Stimulated activated CD8-positive, alpha-beta memory T cell treated with anti-CD3 and anti-CD28 coated beads, Interleukin-2, amount 100 ng/mL, for 48 hours (primary cell): ENCODE results near the gene NDC1.

ENCODE experiments used
- DNase-seq, 2 donors: peaks; one replicate each; pipeline ENCODE4 v3.0.0-alpha.2; 2020; ENCODE audit warnings: low read depth in 2 of 2

NDC1 gene

DNA sequence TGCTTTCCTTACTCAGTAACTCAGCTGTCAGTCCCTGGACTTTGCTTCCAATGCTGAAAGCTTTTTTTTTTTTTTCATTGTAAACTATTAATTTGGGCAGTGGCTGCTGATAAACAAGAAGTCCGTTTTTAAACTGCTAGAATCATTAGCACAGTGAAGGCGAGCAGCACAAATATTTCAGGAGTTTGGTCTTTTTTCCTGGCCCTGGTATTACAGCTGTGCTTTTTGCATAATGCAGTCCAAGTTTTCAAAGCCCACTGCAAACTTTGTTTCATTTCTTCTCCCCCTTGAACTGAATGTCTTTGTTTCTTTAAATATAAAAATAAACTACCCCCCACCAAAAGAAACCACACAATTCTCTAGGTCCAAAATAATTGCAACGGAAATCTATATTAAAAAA lies 105.7 kb downstream of the NDC1 start:
- DNase-seq = no peak

DNA sequence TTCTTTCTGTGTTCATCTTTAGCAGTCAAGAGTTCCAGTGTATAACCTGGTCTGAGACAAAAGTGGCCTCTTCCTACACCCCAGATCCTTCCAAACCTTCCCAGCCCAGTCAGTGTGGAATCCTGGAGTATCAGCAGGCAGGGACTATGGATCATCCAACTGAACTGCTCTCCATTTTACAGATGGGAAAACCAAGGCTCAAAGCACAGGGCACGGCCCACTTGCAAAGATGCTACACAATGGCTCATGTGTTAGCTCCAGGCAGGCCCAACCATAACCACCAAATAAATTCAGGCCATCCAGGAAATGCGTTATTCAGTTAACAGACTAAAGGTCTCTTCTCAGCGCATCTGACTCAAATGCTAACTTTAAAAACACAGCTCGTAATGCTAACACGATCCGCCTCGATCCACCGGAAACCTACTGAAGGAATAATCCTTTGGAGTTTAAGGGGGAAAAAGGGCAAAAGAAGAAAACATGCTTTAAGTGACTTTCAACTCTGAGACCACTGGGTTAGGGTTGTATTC lies 106.3 kb downstream of the NDC1 start:
- DNase-seq = no peak

DNA sequence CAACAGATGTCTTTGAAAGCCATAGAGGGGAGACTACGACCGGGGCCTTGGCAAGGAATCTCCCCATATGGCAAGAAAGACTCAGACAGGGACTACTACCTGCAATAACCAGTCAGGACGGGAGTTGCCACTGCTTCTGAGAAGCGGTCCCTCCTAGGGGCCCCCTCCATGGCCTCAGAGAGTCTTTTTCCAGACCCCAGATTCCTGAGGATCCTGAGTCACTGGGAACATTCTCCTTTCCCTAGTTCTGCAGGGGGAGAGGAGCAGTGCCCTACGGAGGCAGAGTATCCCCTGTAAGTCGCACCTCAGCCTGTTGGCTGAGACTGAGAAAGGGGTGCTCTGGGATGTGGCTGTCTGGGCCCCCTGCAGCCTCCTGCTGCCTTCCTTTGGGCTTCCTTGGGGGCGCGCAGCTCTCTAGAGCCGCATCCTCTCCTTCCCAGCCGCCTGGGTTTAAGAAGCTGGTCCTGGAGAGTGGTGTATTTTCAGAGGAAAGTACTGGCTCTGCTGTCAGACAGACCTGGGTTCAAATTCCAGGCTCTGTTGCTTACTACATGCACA lies 107.0 kb downstream of the NDC1 start:
- no peak for DNase-seq

DNA sequence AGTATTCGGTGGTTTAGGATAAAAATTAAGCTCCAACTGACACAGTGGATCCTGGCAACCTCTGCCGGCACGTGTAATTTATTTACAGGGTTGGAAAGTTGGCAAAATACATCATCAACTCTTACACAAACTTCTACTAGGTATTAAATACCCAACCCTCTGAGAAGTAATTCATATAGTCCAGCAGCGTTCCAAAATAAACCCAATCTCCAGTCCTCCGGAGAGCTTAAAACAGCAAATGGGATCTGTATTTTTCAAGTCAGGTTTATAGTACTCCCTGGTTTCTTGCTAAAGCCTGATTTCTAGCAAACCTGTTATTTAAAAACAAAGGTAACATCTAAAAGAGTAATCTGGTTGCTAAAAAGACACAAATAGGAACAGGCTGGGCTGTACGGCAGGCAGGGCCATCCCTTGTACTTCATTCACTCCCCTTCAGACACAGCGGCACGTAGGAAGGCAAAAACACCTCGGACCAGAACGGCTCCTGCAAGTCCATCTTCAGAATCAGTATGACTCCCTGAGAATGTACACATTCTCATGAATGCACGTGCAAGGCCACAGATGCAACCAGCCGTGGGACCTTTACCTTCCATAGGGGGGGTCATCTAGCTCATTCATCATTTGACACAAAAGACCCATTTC lies 107.8 kb downstream of the NDC1 start:
- no peak for DNase-seq

DNA sequence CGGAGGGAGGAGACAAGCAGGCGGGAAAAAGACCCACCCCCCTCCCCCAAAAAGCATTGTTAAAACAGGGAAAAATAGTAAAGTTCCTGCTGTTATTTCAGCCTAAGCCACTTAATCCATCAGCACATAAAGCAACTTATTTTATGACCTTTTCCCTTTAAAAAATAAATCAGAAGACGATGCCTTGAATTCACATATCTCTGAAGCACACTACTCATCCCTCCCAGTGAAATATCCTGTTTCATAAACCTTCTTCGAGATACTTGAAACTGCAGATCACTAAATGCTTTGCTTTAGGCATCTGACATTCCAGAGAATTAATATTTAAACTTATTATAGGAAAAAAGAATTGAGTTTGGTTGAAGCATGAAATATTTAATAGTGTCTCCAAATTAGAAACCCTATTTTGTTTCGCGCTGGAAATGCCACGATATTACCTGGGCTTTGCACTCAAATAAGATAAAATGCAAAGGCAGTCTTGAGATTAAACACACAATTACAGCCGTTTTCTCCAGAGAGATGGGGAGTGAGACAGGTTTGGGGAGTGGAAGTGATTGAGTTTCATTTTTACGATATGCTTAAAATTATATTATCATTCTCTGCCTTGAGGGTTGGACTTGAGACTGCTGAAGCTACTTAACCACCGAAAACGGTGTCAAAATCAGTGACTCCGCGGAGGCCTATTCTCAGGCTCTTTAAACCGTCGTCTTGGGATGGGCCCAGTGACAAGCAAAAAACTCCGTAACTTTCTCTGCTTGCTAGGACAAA lies 108.5 kb downstream of the NDC1 start:
- no peak for DNase-seq

DNA sequence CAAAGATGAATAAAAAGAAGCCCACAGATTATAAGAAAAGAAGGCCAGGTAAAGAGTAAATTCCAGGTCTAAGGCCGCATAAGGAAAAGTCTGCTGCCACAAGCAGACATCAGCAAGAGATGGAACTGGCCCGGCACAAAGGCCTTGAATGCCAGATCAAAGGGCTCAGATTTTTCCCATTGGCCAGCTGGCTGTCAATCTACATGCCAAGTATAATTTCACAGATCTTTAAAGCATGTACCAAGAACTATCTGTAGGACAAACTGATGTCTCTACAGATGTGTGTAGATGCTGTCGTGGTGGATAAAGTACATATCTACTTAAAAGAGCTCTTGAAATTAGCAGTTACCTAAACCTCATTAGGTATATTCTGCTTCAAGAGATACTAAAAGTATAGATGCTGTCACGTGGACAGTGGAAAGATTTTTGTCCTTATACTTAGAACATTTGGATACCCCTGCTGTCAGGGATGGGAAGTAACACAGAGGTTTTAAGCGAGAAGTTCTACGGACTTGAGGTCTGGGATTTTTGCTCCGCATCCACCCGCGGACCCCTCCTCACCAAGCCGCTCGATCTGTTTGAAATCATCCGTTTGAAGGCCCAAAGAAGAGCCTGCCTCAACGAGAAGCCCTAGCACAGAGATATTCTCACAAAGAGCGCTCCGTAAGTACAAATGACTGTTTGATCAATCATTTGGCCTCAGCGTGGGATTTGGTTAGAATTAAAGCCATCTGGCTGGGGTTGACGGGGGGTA lies 109.2 kb downstream of the NDC1 start:
- no peak for DNase-seq

DNA sequence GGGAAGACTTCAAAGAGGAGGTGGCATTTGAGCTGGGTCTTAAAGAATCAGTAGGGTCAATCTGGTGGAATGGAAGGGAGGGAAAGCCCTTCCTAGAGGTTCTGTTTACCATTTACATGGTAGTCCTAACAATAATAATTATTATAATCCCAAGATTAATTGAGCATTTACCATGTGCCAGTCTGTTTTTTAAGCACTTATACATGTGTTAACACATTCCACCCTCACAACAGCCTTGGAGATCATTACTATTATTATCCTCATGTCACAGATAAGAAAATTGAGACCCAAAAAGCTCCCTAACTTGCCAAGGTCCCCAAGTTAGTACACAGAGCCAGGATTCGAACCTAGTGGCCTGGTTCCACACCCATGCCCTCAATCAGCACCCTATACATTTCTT lies 109.9 kb downstream of the NDC1 start:
- no peak for DNase-seq

DNA sequence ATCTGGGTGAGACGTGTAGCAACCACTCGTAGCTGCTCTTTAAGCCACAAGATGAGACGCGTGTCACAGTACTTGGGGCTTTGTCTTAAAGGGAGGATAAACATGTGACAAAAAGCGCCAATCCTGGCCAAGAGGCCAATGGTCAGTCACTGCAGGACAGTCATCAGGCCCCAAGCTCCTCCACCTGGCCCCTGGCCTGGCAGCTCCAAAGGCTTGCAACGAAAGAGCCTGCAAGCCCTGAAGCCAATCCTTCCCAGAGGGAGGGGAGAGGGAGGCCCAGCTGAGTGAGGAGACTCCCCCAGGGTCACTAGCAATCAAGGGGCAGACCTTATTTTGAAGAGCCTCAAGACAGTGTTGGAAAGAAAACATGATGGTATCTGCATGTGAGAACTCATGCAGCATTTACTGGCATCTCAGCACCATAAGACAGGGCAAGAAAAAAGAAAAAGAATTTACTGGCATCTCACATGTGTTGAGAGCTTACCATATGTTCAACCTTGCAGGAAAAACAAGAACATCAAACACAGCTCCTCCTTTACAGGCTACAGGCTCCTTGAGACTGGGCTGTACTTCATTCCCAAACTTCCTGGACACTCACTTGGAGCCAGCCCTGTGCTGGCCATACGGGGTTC lies 110.5 kb downstream of the NDC1 start:
- no peak for DNase-seq

DNA sequence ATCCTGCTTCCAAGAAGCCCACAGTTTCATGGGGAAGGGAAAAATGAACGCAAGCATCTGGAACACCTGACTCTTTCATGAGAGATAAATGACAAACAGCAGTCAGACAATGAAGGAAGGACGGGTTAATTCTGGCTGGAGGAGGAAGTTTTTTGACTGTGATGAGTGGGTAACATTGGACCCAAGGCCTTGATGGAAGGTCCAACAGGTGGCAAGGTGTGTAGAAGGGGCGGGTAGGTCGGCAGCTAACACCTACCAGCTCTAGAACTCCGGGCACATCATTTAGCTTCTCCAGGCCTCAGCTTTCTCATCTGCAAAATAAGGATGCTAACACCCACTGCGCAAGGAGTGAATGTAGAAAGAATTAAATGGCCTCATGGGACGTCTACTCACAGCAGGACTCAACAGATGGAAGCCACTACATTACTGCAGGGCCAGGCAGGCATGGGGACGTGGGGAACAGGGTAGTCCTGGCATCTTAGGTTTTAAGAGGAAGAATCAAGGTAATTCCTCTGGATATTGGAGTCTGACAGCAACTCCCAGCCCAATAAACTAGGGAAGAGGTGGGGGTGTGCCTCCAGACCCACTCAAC lies 112.0 kb downstream of the NDC1 start:
- DNase-seq = no peak

DNA sequence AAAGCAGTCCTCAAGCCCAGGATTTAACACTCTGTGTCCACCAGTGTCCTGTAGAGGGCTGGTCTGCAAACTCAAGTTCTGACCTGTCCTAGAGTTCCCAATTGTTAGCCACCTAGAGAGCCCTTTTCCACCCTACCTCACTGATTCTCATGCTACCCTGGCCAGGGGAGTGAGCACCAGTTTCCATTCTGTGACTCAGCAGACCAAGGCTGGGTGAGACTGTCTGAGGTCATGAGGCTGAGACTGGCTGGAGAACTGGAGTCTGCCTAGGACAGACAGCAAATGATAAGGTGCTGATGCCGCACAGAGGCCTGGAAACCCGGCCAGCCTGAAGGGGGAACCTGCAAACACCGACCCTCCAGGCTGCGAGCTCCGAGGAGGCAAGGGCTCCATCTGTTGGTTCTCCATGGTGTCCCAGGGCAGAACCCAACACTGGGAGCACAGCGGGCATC lies 112.8 kb downstream of the NDC1 start:
- no peak for DNase-seq

DNA sequence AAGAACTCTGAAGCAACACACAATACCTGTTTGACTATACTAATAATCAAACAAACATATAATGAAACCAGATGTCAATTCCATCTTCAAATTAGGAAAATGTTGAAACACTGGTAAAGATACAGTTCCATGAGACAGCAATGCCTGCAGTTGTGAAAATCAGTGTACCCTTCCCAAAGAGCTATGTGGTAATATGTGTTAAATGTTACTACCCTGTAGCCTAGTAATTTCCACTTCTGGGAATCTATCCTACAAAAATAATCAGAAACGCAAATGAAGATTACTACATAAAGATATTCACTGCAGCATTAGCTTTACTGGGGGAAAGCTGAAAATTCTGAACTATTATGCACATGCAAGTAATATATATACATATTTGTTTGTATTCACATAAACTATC lies 116.1 kb downstream of the NDC1 start:
- no peak for DNase-seq

DNA sequence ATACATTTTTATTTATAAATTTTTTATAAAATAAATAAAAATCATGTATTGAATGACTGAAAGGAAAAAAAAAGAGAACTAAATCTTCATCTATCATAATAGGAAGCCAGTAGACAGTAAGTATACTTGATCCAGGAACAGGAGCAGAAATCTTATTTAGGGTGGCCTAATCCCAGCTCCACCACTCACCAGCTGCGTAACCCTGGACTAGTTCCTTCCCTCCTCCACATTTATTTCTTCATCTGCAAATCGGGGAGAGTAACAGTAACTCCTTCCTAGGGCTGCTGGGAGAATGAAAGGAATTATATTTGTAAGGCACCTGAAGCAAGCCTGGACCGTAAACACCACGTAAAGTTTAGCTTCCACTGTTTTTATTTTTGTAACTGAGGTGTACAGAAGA lies 117.0 kb downstream of the NDC1 start:
- DNase-seq = no peak

DNA sequence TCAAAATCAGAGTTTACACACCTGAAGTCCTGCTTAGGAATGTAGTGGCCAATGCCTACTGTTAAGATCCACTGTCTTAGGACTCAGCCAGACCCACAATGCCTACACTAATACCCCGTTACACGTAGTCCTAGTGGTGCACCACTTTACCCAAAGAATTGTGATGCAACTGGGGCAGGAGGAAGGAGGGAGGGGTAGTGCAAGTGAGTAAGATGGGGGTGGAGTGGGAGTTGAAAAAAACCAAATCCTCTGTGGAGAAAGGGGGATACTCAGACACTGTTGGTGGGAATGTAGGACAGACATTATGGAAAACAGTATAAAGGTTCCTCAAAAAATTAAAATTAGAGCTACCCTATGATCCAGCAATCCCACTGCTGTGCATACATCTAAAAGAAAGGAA lies 118.6 kb downstream of the NDC1 start:
- DNase-seq = no peak

DNA sequence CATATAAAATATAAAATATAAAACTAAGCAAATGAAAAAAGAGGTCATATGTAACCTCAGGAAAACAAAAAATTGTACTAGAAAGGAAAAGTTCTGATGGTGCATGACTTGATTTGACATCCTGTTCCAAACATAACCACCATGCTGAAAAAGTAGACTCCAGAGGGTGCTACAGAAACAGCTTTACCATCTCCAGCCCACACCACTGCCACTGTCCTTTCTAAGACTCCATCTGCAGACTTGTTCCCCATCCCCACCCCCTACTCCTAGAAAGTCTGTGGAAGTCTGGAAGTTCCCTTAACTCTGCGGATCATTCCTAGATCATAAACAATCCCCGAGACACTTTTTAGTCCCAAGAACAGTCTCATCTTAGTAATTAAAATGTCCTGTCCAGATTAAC lies 119.7 kb downstream of the NDC1 start:
- DNase-seq = no peak

DNA sequence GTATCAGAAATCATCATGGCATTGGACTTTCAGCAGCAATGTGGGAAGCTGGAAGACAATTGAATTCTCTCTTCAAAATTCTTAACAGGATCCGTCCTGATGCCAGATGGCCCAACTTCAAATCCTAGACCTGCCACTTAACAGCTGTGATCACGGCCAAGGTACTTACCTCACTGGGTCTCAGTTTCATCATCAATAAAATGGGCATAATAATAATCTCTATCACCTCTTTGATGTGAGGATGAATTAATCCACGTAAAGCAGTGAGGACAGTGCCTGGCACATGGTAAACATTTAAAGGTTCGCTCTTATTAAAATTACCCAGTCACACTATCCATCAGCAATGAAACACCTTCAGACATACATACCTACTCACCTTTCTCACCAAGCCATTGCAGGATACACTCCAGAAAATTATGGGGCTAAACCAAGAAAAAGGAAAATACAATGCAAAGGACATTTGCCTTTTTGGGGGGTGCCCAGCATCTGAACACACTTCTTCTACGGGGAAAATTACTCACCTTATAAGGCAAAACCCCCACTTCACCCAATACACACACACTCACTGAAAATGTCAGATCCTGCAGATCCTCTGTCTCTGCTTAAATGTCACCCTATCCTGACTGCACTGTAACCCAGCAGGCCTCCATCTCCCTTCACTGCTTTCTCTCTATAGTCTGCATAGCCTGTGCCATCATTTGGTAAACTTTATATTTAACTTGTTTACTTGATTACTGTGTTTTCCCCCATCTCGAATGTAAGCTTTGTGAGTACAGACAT lies 120.9 kb downstream of the NDC1 start:
- no peak for DNase-seq

DNA sequence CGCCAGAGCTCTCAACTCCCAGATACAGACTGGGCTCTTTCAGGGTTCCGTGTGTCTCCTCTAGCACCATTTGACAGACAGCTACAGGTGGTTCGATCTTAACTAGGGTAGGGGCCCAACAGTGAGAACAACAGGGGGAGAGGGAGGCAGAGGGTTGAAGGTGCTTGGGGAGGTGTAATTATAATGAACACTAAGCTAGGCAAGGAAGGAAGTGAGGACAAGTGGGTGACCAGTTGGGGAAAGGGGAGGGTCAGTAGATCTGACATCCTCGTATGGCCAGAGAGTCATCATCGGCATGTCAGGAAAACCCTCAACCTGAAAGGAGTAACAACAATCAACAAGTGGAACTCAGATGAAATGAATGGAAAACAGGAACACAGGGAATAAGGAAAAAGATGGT lies 121.9 kb downstream of the NDC1 start:
- DNase-seq = no peak

DNA sequence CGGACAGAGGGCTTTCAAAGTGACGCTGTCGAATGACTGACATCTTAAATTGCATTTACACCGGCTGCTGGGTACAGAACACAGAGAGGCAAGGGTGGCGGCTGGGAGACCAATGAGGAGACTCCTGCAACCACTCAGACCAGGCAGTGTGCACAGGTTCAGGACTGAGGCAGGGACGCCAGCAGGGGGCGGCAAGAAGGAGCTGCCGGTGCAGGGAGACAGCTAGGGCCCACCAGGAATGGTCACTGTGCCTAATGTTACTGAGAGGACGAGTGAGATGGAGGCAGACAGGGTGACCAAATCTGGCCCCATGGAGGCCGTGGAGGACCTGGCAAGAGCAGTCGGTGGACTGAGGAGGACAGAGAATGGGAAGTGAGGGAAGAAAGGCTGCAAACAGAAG lies 122.6 kb downstream of the NDC1 start:
- DNase-seq = no peak
